Trophoblast cell (in vitro differentiated cells and primary cell): ENCODE data around the gene NIT1.
A peak's percentile ranks its signal among the peaks of the same experiment; 100 is the strongest.

Experiments
- DNase-seq, 2 donors: peaks; one replicate each; pipeline ENCODE4 v3.0.0-alpha.2; 2016
- H2AFZ ChIP-seq: 2 replicates; pipeline ENCODE4 v1.6.1; 2013; ENCODE audit warnings: low read length, moderate library complexity, mild to moderate bottlenecking; ENCODE audit not compliant: insufficient read depth, poor library complexity
- H2AK5ac ChIP-seq: 2 replicates; pipeline ENCODE4 v1.6.1; 2013; ENCODE audit warnings: mild to moderate bottlenecking, low read length
- H2BK120ac ChIP-seq: 2 replicates; pipeline ENCODE4 v1.6.1; 2013; ENCODE audit warnings: low read length, mild to moderate bottlenecking, moderate library complexity; ENCODE audit not compliant: insufficient read depth, poor library complexity
- H2BK12ac ChIP-seq: 2 replicates; pipeline ENCODE4 v1.6.1; 2013; ENCODE audit warnings: mild to moderate bottlenecking, low read length, moderate library complexity
- H2BK5ac ChIP-seq: 2 replicates; pipeline ENCODE4 v1.6.1; 2013; ENCODE audit warnings: low read length, low read depth, moderate library complexity, mild to moderate bottlenecking; ENCODE audit not compliant: poor library complexity
- H3K14ac ChIP-seq: 2 replicates; pipeline ENCODE4 v1.6.1; 2013; ENCODE audit warnings: mild to moderate bottlenecking, low read length
- H3K18ac ChIP-seq: 2 replicates; pipeline ENCODE4 v1.6.1; 2013; ENCODE audit warnings: mild to moderate bottlenecking, low read length
- H3K23ac ChIP-seq: 2 replicates; pipeline ENCODE4 v1.6.1; 2013; ENCODE audit warnings: low read length
- H3K27ac ChIP-seq: 2 replicates; pipeline ENCODE4 v1.5.1; 2013; ENCODE audit warnings: low read depth, mild to moderate bottlenecking, inconsistent platforms, low read length, moderate library complexity
- H3K27me3 ChIP-seq: 2 replicates; pipeline ENCODE4 v1.6.1; 2013; ENCODE audit warnings: inconsistent platforms, mild to moderate bottlenecking, low read length, moderate library complexity; ENCODE audit not compliant: insufficient read depth
- H3K36me3 ChIP-seq, 2 experiments: 1 replicate in 1 of 2; 2 replicates in 1 of 2; pipeline ENCODE4 v1.6.1; 2013; ENCODE audit warnings: low read length in 2 of 2, mild to moderate bottlenecking in 2 of 2, moderate library complexity in 1 of 2; ENCODE audit not compliant: insufficient read depth in 2 of 2, control insufficient read depth in 1 of 2
- H3K4ac ChIP-seq: 2 replicates; pipeline ENCODE4 v1.6.1; 2013; ENCODE audit warnings: low read depth, mild to moderate bottlenecking, low read length, moderate library complexity
- H3K4me1 ChIP-seq, 2 experiments: 1 replicate in 1 of 2; 2 replicates in 1 of 2; pipeline ENCODE4 v1.6.1; 2013; ENCODE audit warnings: low read length in 2 of 2, mild to moderate bottlenecking in 2 of 2, moderate library complexity in 1 of 2; ENCODE audit not compliant: insufficient read depth in 2 of 2, control insufficient read depth in 1 of 2
- H3K4me2 ChIP-seq: 2 replicates; pipeline ENCODE4 v1.6.1; 2013; ENCODE audit warnings: inconsistent platforms, mild to moderate bottlenecking, low read length, moderate library complexity
- H3K4me3 ChIP-seq: 2 replicates; pipeline ENCODE4 v1.5.1; 2013; ENCODE audit warnings: mild to moderate bottlenecking, low read depth, low read length, inconsistent platforms
- H3K79me1 ChIP-seq: one replicate; pipeline ENCODE4 v1.6.1; 2013; ENCODE audit warnings: low read length
- H3K79me2 ChIP-seq: 2 replicates; pipeline ENCODE4 v1.6.1; 2013; ENCODE audit warnings: low read length, mild to moderate bottlenecking; ENCODE audit not compliant: control insufficient read depth, insufficient read depth, poor library complexity
- H3K9ac ChIP-seq: 2 replicates; pipeline ENCODE4 v1.6.1; 2013; ENCODE audit warnings: mild to moderate bottlenecking, low read length
- H3K9me3 ChIP-seq: 2 replicates; pipeline ENCODE4 v1.6.1; 2013; ENCODE audit warnings: low read depth, mild to moderate bottlenecking, control low read depth, inconsistent platforms, low read length; ENCODE audit not compliant: insufficient read depth
- H4K12ac ChIP-seq: 2 replicates; pipeline ENCODE4 v1.6.1; 2013; ENCODE audit warnings: low read depth, mild to moderate bottlenecking, low read length, moderate library complexity
- H4K8ac ChIP-seq: 2 replicates; pipeline ENCODE4 v1.6.1; 2013; ENCODE audit warnings: low read depth, mild to moderate bottlenecking, low read length, moderate library complexity
- H4K91ac ChIP-seq: one replicate; pipeline ENCODE4 v1.6.1; 2013; ENCODE audit warnings: low read depth, mild to moderate bottlenecking, low read length, moderate library complexity
- WGBS: extraction: QIAGEN DNeasy Blood & Tissue Kit; methylation state at CpG from one replicate; pipeline ENCODE4 v1.1.7; 2013; ENCODE audit warnings: missing lambda C conversion rate; ENCODE audit not compliant: insufficient read length, insufficient coverage; ENCODE audit errors: extremely low coverage; 5-methylcytosine and 5-hydroxymethylcytosine counted together

The NIT1 gene

DNA sequence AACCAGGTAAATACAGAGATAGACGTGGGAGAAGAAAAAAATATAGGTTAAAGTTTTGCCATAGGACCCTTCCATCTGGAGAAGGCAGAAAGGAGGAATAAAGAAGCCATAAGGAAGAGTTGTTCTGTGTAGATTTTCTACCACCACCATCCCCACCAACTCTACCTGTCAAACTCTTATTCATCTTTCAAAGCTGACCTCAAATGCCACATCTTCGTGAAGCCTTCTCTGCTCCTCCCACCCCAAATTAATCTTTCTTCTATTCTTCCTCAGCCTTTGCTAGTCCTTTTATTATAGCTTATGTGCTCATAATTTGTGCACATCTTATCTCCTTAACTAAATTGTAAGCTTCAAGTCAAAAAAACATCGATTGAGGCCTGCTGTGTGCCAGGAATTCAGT is 27.3 kb upstream of the NIT1 start:
- H3K4ac ChIP-seq = no peak overlapping the region
- no CpG with 5 or more reads among the region's 3 CpGs for WGBS
- no peak overlapping the region for H2BK120ac ChIP-seq
- no peak overlapping the region for H3K4me3 ChIP-seq
- H4K12ac ChIP-seq = no peak overlapping the region
- H4K8ac ChIP-seq = no peak overlapping the region
- no peak overlapping the region for H2AFZ ChIP-seq
- DNase-seq = no peak
- no peak overlapping the region for H3K9ac ChIP-seq
- H3K27me3 ChIP-seq = no peaks in the 10 kb centered on the region
- no peak overlapping the region for H3K14ac ChIP-seq
- H2BK5ac ChIP-seq = no peak overlapping the region
- no peak overlapping the region for H2AK5ac ChIP-seq
- peaks cover 53 to 61% of the 10 kb centered on the region in 2 experiments for H3K4me1 ChIP-seq
- H3K4me2 ChIP-seq = no peak overlapping the region
- no peak overlapping the region for H4K91ac ChIP-seq
- H3K36me3 ChIP-seq = no peaks in the 10 kb centered on the region
- no peak overlapping the region for H2BK12ac ChIP-seq
- H3K79me2 ChIP-seq = peaks cover 15% of the 10 kb centered on the region
- H3K79me1 ChIP-seq = peaks cover 52% of the 10 kb centered on the region
- H3K27ac ChIP-seq = no peak overlapping the region
- H3K9me3 ChIP-seq = no peaks in the 10 kb centered on the region
- H3K23ac ChIP-seq = no peak overlapping the region
- no peak overlapping the region for H3K18ac ChIP-seq

DNA sequence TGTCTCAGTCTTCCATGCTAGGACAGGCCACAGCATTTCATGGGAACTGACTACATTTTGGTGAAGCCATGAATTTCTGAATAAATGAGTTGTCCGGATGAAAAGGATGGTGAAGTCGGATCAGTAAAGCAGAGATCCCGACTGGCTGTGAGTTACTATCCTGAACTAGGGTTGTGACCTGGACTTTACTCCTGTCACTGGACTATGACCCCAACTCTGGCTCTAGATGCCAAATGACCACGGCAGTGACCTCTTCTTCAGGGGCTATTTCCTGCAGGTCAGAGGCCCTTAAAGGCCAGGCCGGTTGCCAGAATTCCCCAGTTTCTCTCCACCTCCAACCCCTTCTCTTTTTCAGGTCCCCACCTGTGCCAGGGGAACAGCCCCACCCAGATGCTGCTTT is 26.8 kb upstream of the NIT1 start:
- H3K4ac ChIP-seq = peak overlapping the region; percentile 22
- no peak overlapping the region for H3K4me2 ChIP-seq
- no peak overlapping the region for H3K4me3 ChIP-seq
- H3K36me3 ChIP-seq = no peaks in the 10 kb centered on the region
- no peak overlapping the region for H3K9ac ChIP-seq
- no CpG with 5 or more reads among the region's 5 CpGs for WGBS
- H3K79me2 ChIP-seq = peaks cover 13% of the 10 kb centered on the region
- H2AK5ac ChIP-seq = peak overlapping the region; percentile 50
- H4K8ac ChIP-seq = no peak overlapping the region
- no peak overlapping the region for H4K12ac ChIP-seq
- H3K14ac ChIP-seq = peak overlapping the region; percentile 20
- H2BK5ac ChIP-seq = peak overlapping the region; percentile 23
- DNase-seq = no peak
- H3K9me3 ChIP-seq = no peaks in the 10 kb centered on the region
- peak overlapping the region; percentile 54 for H2BK120ac ChIP-seq
- peak overlapping the region; percentile 84 for H4K91ac ChIP-seq
- no peak overlapping the region for H3K23ac ChIP-seq
- peaks cover 47% of the 10 kb centered on the region for H3K79me1 ChIP-seq
- H2BK12ac ChIP-seq = peak overlapping the region; percentile 81
- H3K27me3 ChIP-seq = no peaks in the 10 kb centered on the region
- H3K4me1 ChIP-seq = peaks cover 48 to 57% of the 10 kb centered on the region in 2 experiments
- H3K27ac ChIP-seq = no peak overlapping the region
- peak overlapping the region; percentile 18 for H3K18ac ChIP-seq
- no peak overlapping the region for H2AFZ ChIP-seq

DNA sequence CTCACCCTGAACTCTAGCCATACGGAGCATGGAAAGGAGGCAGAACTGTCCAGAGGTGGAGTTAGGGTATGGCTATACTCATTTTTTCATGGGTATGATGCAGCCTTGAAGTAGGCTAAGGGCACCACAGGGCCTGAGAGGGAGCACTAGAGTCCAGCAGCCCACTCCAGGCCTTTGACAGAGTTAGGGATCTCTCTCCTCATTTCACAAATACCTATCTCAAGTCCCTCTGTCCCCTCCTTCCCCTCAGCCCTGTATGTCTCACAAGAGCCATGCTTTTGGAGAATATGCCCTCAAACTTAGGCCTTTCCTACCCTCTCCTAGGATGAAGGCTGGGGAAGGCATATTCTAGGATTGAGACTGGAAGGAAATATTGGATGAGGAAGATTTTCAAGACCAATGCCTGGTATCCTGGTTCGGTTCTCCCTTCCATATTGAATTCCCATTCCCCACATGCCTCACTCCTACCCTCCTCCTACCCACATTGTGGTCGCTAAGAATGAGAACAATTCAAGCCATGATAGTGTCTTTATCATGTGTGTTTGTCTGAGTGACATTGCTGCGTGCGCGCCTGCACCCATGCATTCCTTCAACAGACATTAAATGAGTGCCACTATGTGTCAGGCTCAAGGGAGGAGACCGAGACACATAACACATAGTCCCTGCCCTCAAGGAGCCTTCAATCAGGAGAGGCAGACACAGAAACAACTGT is 26.0 kb upstream of the NIT1 start:
- Histone ChIP-seq H3K9me3 (no peaks in the 10 kb centered on the region), H3K79me1 (peaks cover 41% of the 10 kb centered on the region), H4K91ac (peak overlapping the region; percentile 84), H2BK5ac (peak overlapping the region; percentile 45), H3K4me3 (no peak overlapping the region), H4K8ac (no peak overlapping the region), H3K27me3 (no peaks in the 10 kb centered on the region), H3K36me3 (no peaks in the 10 kb centered on the region), H3K4ac (peak overlapping the region; percentile 22), H4K12ac (no peak overlapping the region), H3K9ac (peak overlapping the region; percentile 11), H2BK12ac (peak overlapping the region; percentile 81), H2AFZ (no peak overlapping the region), H3K18ac (peak overlapping the region; percentile 18), H2AK5ac (peak overlapping the region; percentile 50), H3K4me2 (peak overlapping the region; percentile 8), H3K14ac (peak overlapping the region; percentile 29), H3K79me2 (peaks cover 7% of the 10 kb centered on the region), H3K23ac (no peak overlapping the region), H2BK120ac (peak overlapping the region; percentile 54), H3K27ac (peak overlapping the region; percentile 38), H3K4me1 (peaks cover 43 to 49% of the 10 kb centered on the region in 2 experiments)
- DNase-seq = peak; percentile 90 to 96
- WGBS = no CpG with 5 or more reads among the region's 7 CpGs

DNA sequence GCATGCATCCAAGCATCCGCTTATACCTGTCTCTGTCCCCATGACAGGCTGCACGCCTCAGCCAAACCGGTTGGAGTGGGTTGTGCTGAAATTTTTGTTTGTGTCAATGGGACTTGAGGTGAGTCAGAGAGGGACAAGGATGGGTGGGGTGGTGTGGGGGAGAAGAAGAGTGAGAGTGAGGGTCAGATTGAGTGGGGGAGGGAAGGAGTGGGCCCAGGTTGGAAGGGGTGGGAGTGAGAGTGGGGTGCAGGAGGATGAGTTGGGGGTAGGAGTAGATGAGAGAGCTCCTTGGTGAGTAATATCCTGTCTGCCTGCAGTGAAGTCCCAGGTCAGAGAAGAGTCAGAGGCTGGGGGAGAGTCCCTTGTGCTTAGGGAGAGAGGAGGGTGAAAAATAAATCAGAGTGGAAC is 25.3 kb upstream of the NIT1 start:
- Histone ChIP-seq H3K9ac (no peak overlapping the region), H3K9me3 (no peaks in the 10 kb centered on the region), H3K4ac (no peak overlapping the region), H3K14ac (no peak overlapping the region), H3K23ac (no peak overlapping the region), H2BK120ac (no peak overlapping the region), H3K4me2 (peak overlapping the region; percentile 8), H3K36me3 (no peaks in the 10 kb centered on the region), H3K27me3 (no peaks in the 10 kb centered on the region), H4K91ac (peak overlapping the region; percentile 56), H3K79me2 (peaks cover 3% of the 10 kb centered on the region), H2AK5ac (no peak overlapping the region), H3K79me1 (peaks cover 39% of the 10 kb centered on the region), H4K12ac (no peak overlapping the region), H4K8ac (no peak overlapping the region), H2AFZ (no peak overlapping the region), H3K4me3 (no peak overlapping the region), H3K27ac (peak overlapping the region; percentile 37), H3K4me1 (peaks cover 41 to 47% of the 10 kb centered on the region in 2 experiments), H2BK5ac (no peak overlapping the region), H2BK12ac (no peak overlapping the region), H3K18ac (no peak overlapping the region)
- no CpG with 5 or more reads among the region's 3 CpGs for WGBS
- DNase-seq = peak; percentile 91 to 93
